HTERT RPE-1 (cell line): ENCODE measurements around the gene KLHL24.
"Not testable (repeated sequence)": the region's sequence is repeated elsewhere in the genome, so short reads cannot be mapped to it uniquely, and the experiment has no call there.

Experiments
- in situ Hi-C: fragments of 300-500 bp; cut with MboI; formaldehyde crosslinking; loops from 4 replicates; pipeline ENCODE4 v1.14.3; 2020; ENCODE audit warnings: low sequenced_read_pairs

The KLHL24 gene

GRCh38 chr3:183635431-183636220 is at the start of gene KLHL24:
KLHL24 (plus strand) TSS chr3:183635623; CDS start chr3:183650357, 14,734 bp downstream.
- in situ Hi-C loops, result no loop called here

- in situ Hi-C loops, result no loop called here
Measured at GRCh38 chr3:183586477-183586876, 48.9 kb upstream of the KLHL24 start.

- in situ Hi-C loops, result no loop called here
Measured at GRCh38 chr3:183587336-183587735, 48.1 kb upstream of the KLHL24 start.

- in situ Hi-C loops, result no loop called here
Measured at GRCh38 chr3:183590442-183590841, 45.0 kb upstream of the KLHL24 start.

- in situ Hi-C loops, result no loop called here
Measured at GRCh38 chr3:183591881-183592521, 43.4 kb upstream of the KLHL24 start.

- in situ Hi-C loops, result no loop called here
Measured at GRCh38 chr3:183592821-183593220, 42.6 kb upstream of the KLHL24 start.

- in situ Hi-C loops, result no loop called here
Measured at GRCh38 chr3:183594636-183595035, 40.8 kb upstream of the KLHL24 start.

- in situ Hi-C loops, result no loop called here
Measured at GRCh38 chr3:183597959-183598358, 37.5 kb upstream of the KLHL24 start.

GRCh38 chr3:183611326-183611725 is 24.1 kb upstream of the KLHL24 start:
- in situ Hi-C loops, result not testable (repeated sequence)

- in situ Hi-C loops, result no loop called here
Measured at GRCh38 chr3:183613366-183614285, 21.8 kb upstream of the KLHL24 start.

- in situ Hi-C loops, result no loop called here
Measured at GRCh38 chr3:183618542-183618941, 16.9 kb upstream of the KLHL24 start.

- in situ Hi-C loops, result no loop called here
Measured at GRCh38 chr3:183619010-183619409, 16.4 kb upstream of the KLHL24 start.

- in situ Hi-C loops, result no loop called here
Measured at GRCh38 chr3:183619624-183620251, 15.7 kb upstream of the KLHL24 start.

GRCh38 chr3:183620252-183620628 is 15.2 kb upstream of the KLHL24 start:
- in situ Hi-C loops, result no loop called here

- in situ Hi-C loops, result not testable (repeated sequence)
Measured at GRCh38 chr3:183622473-183622872, 12.9 kb upstream of the KLHL24 start.

GRCh38 chr3:183626877-183627594 is 8.4 kb upstream of the KLHL24 start:
- in situ Hi-C loops, result no loop called here

GRCh38 chr3:183629546-183630301 is 5.7 kb upstream of the KLHL24 start:
- in situ Hi-C loops, result no loop called here

- in situ Hi-C loops, result no loop called here
Measured at GRCh38 chr3:183631715-183632114, 3.7 kb upstream of the KLHL24 start.

GRCh38 chr3:183632725-183633124 is 2.7 kb upstream of the KLHL24 start:
- in situ Hi-C loops, result not testable (repeated sequence)

GRCh38 chr3:183634707-183635106 is 716 bp upstream of the KLHL24 start:
- in situ Hi-C loops, result no loop called here
